Spinal cord (tissue), 10 donors: ENCODE measurements around the gene PAK6. TPM values are rescaled to one million over a fixed set of nuclear protein-coding genes. Genes with fewer than 3 reads are reported as not detected.
A peak's percentile ranks its signal among the peaks of the same experiment; 100 is the strongest.

Experiments used
- DNase-seq, 6 donors: peaks; one replicate each; pipeline versions ENCODE4 v3.0.0 to v3.0.0-alpha.2; 2013 to 2015; ENCODE audit warnings: low spot score in 6 of 6, low read depth in 4 of 6
- H3K27ac ChIP-seq: one replicate; pipeline ENCODE4 v1.5.1; 2013; ENCODE audit warnings: low read depth, low read length, control low read depth
- H3K27me3 ChIP-seq: one replicate; pipeline ENCODE4 v1.6.1; 2013; ENCODE audit warnings: low read length; ENCODE audit not compliant: control insufficient read depth, insufficient read depth
- H3K36me3 ChIP-seq: one replicate; pipeline ENCODE4 v1.6.1; 2013; ENCODE audit warnings: low read length; ENCODE audit not compliant: control insufficient read depth, insufficient read depth
- H3K4me1 ChIP-seq: one replicate; pipeline ENCODE4 v1.6.1; 2013; ENCODE audit warnings: low read length; ENCODE audit not compliant: control insufficient read depth, insufficient read depth
- H3K4me3 ChIP-seq: one replicate; pipeline ENCODE4 v1.5.1; 2013; ENCODE audit warnings: low read depth, low read length, control low read depth
- H3K9me3 ChIP-seq: one replicate; pipeline ENCODE4 v1.6.1; 2013; ENCODE audit warnings: low read length; ENCODE audit not compliant: control insufficient read depth, insufficient read depth
- WGBS: methylation state at CpG from one replicate; pipeline ENCODE4 v1.1.5; 2013; ENCODE audit warnings: missing lambda C conversion rate; ENCODE audit not compliant: insufficient coverage; 5-methylcytosine and 5-hydroxymethylcytosine counted together
- polyA plus RNA-seq, 2 donors: library from polyadenylated mRNA; unstranded; fragments of 120-200 nt; gene quantifications; one replicate each; pipeline ENCODE4 v1.2.1, GENCODE V29; 2013; ENCODE audit not compliant: insufficient read length in 2 of 2
- total RNA-seq, 2 donors: library from RNA; depleted of rRNA in 1 of 2; stranded (reverse); fragments of 120-200 nt in 1 of 2; fragments of >200 nt in 1 of 2; gene quantifications; one replicate each; pipeline versions ENCODE4 v1.2.3 to v1.2.4, GENCODE V29; 2013 to 2014
- donor health status: healthy.

PAK6 gene
- total and polyA plus RNA-seq, 4 donors = 4.4 to 25.7 (median 15.3) TPM

GRCh38 chr15:40226736-40227135 is 12.1 kb upstream of the PAK6 start:
- no peak overlapping the region for H3K4me3 ChIP-seq
- DNase-seq = no peak

GRCh38 chr15:40229316-40229715 is 9.5 kb upstream of the PAK6 start:
- no peaks in the 10 kb centered on the region for H3K27me3 ChIP-seq
- no peaks in the 10 kb centered on the region for H3K9me3 ChIP-seq
- no peak overlapping the region for H3K27ac ChIP-seq
- WGBS = no CpG with 5 or more reads among the region's 5 CpGs
- no peak for DNase-seq
- H3K4me1 ChIP-seq = peaks cover 15% of the 10 kb centered on the region
- H3K36me3 ChIP-seq = peaks cover 3% of the 10 kb centered on the region
- H3K4me3 ChIP-seq = no peak overlapping the region

More at GRCh38 chr15:40226736-40227135, 12.1 kb upstream of the PAK6 start:
- Histone ChIP-seq H3K4me1 (no peaks in the 10 kb centered on the region), H3K27me3 (no peaks in the 10 kb centered on the region), H3K27ac (no peak overlapping the region), H3K36me3 (no peaks in the 10 kb centered on the region), H3K9me3 (no peaks in the 10 kb centered on the region)

GRCh38 chr15:40229956-40230355 is 8.9 kb upstream of the PAK6 start:
- Histone ChIP-seq H3K27ac (no peak overlapping the region), H3K36me3 (peaks cover 3% of the 10 kb centered on the region), H3K4me3 (no peak overlapping the region), H3K4me1 (peaks cover 15% of the 10 kb centered on the region), H3K27me3 (no peaks in the 10 kb centered on the region), H3K9me3 (no peaks in the 10 kb centered on the region)
- DNase-seq = no peak
- WGBS = no CpG with 5 or more reads among the region's 1 CpG

GRCh38 chr15:40232625-40233070 is 6.2 kb upstream of the PAK6 start:
- H3K36me3 ChIP-seq = peaks cover 3% of the 10 kb centered on the region
- H3K27ac ChIP-seq = no peak overlapping the region
- H3K9me3 ChIP-seq = no peaks in the 10 kb centered on the region
- H3K4me3 ChIP-seq = no peak overlapping the region
- no peaks in the 10 kb centered on the region for H3K27me3 ChIP-seq
- WGBS = 17% methylated on average over 7 of the region's 7 CpGs
- H3K4me1 ChIP-seq = peaks cover 15% of the 10 kb centered on the region
- peak in 2 of 6 donors; percentile 58 to 65 for DNase-seq

GRCh38 chr15:40233727-40234577 is 4.9 kb upstream of the PAK6 start:
- H3K4me1 ChIP-seq = peaks cover 24% of the 10 kb centered on the region

GRCh38 chr15:40234783-40235182 is 4.1 kb upstream of the PAK6 start:
- Histone ChIP-seq H3K9me3 (no peaks in the 10 kb centered on the region), H3K27ac (no peak overlapping the region), H3K4me1 (peaks cover 31% of the 10 kb centered on the region), H3K4me3 (no peak overlapping the region), H3K27me3 (peaks cover 3% of the 10 kb centered on the region), H3K36me3 (peaks cover 3% of the 10 kb centered on the region)
- DNase-seq = no peak
- 43% methylated on average over 3 of the region's 4 CpGs for WGBS

More at GRCh38 chr15:40233727-40234577, 4.9 kb upstream of the PAK6 start:
- Histone ChIP-seq H3K4me3 (no peak overlapping the region), H3K36me3 (peaks cover 3% of the 10 kb centered on the region), H3K27me3 (no peaks in the 10 kb centered on the region), H3K9me3 (no peaks in the 10 kb centered on the region), H3K27ac (no peak overlapping the region)
- WGBS = 89% methylated on average over 7 of the region's 11 CpGs
- DNase-seq = peak in 1 of 6 donors; percentile 36

- H3K27me3 ChIP-seq = peaks cover 3% of the 10 kb centered on the region
- H3K4me3 ChIP-seq = no peak overlapping the region
- WGBS = 87% methylated on average over 2 of the region's 4 CpGs
- DNase-seq = no peak
- H3K4me1 ChIP-seq = peaks cover 37% of the 10 kb centered on the region
- no peaks in the 10 kb centered on the region for H3K9me3 ChIP-seq
- H3K27ac ChIP-seq = no peak overlapping the region
- H3K36me3 ChIP-seq = peaks cover 3% of the 10 kb centered on the region
Measured at GRCh38 chr15:40235201-40235885, 3.5 kb upstream of the PAK6 start.

GRCh38 chr15:40239404-40239692 is 485 bp downstream of the PAK6 start:
- Histone ChIP-seq H3K36me3 (peaks cover 6% of the 10 kb centered on the region), H3K4me3 (peak overlapping the region; percentile 24), H3K9me3 (no peaks in the 10 kb centered on the region), H3K27ac (no peak overlapping the region), H3K4me1 (peaks cover 42% of the 10 kb centered on the region), H3K27me3 (peaks cover 3% of the 10 kb centered on the region)
- 14% methylated on average over 4 of the region's 5 CpGs for WGBS
- DNase-seq = no peak

- H3K4me1 ChIP-seq = peaks cover 42% of the 10 kb centered on the region
- DNase-seq = peak in 1 of 6 donors; percentile 28
- 54% methylated on average over 18 of the region's 19 CpGs for WGBS
- peak overlapping the region; percentile 24 for H3K4me3 ChIP-seq
- H3K27ac ChIP-seq = no peak overlapping the region
- no peaks in the 10 kb centered on the region for H3K9me3 ChIP-seq
- peaks cover 6% of the 10 kb centered on the region for H3K36me3 ChIP-seq
- peaks cover 3% of the 10 kb centered on the region for H3K27me3 ChIP-seq
Measured at GRCh38 chr15:40239693-40240618, 1.1 kb downstream of the PAK6 start.
